IMR-90 (cell line): Measurements from ENCODE around the gene FNDC3B. TPM values are rescaled to one million over a fixed set of nuclear protein-coding genes. Genes with fewer than 3 reads are reported as not detected.

ENCODE experiments used
- ATAC-seq: fragments of 200-7000 bp; cut with Tn5 transposase; 2 replicates; pipeline ENCODE4 v1.9.1; 2020; ENCODE audit warnings: low read depth, mild to moderate bottlenecking, moderate library complexity
- BruUV-seq: library from RNA; stranded (reverse); fragments of 400-500 nt; replicated peaks from 2 replicates; lab custom pipeline; 2021; lab: Mats Ljungman, UMichigan
- CTCF ChIA-PET: fragments of 300-600 bp; formaldehyde crosslinking; extraction: SDS; loops from one replicate; lab custom pipeline; 2021; ENCODE audit warnings: antibody characterized with exemption; lab: Yijun Ruan, JAX
- POLR2A ChIA-PET: fragments of 300-600 bp; sonication (Branson Sonifier 250); formaldehyde crosslinking; loops from one replicate; lab custom pipeline; 2022; ENCODE audit warnings: antibody characterized with exemption; ENCODE audit not compliant: unreplicated experiment; lab: Charles Lee
- DNase-seq: peaks from one replicate; pipeline ENCODE4 v3.0.0; 2013
- H2AFZ ChIP-seq: replicated peaks from 2 replicates; pipeline ENCODE3; 2013; ENCODE audit warnings: low read length, mild to moderate bottlenecking; ENCODE audit not compliant: poor library complexity
- H2AK5ac ChIP-seq: 2 replicates; pipeline ENCODE4 v1.6.1; 2013; ENCODE audit warnings: low read depth, low read length, inconsistent platforms
- H2AK9ac ChIP-seq: replicated peaks from 2 replicates; pipeline ENCODE3; 2013; ENCODE audit warnings: mild to moderate bottlenecking, low read depth, low read length, moderate library complexity; ENCODE audit not compliant: poor library complexity
- H2BK120ac ChIP-seq: 2 replicates; pipeline ENCODE4 v1.6.1; 2013; ENCODE audit warnings: low read depth, low read length, inconsistent platforms
- H2BK15ac ChIP-seq: 3 replicates; pipeline ENCODE4 v1.6.1; 2013; ENCODE audit warnings: low read depth, low read length, inconsistent platforms
- H2BK20ac ChIP-seq: 2 replicates; pipeline ENCODE4 v1.6.1; 2013; ENCODE audit warnings: low read depth, mild to moderate bottlenecking, inconsistent platforms, low read length, moderate library complexity
- H2BK5ac ChIP-seq: 2 replicates; pipeline ENCODE4 v1.6.1; 2013; ENCODE audit warnings: mild to moderate bottlenecking, low read depth, low read length, inconsistent platforms; ENCODE audit not compliant: poor library complexity, severe bottlenecking
- H3K14ac ChIP-seq: replicated peaks from 2 replicates; pipeline ENCODE4 v1.6.1; 2013; ENCODE audit warnings: low read depth, low read length, inconsistent platforms
- H3K18ac ChIP-seq: 2 replicates; pipeline ENCODE4 v1.6.1; 2013; ENCODE audit warnings: low read depth, low read length, control low read depth
- H3K23ac ChIP-seq: 2 replicates; pipeline ENCODE4 v1.6.1; 2013; ENCODE audit warnings: low read depth, low read length, inconsistent platforms
- H3K27ac ChIP-seq: 2 replicates; pipeline ENCODE4 v1.5.1; 2013; ENCODE audit warnings: mild to moderate bottlenecking, control low read depth, low read length; ENCODE audit not compliant: insufficient read depth
- H3K27me3 ChIP-seq: 2 replicates; pipeline ENCODE4 v1.6.1; 2013; ENCODE audit warnings: low read length; ENCODE audit not compliant: control insufficient read depth, insufficient read depth
- H3K36me3 ChIP-seq: 2 replicates; pipeline ENCODE4 v1.6.1; 2013; ENCODE audit warnings: low read length, mixed read lengths; ENCODE audit not compliant: control insufficient read depth, insufficient read depth
- H3K4ac ChIP-seq: 2 replicates; pipeline ENCODE4 v1.6.1; 2013; ENCODE audit warnings: low read depth, low read length, inconsistent platforms
- H3K4me1 ChIP-seq: 2 replicates; pipeline ENCODE4 v1.6.1; 2013; ENCODE audit warnings: low read length, mixed read lengths; ENCODE audit not compliant: control insufficient read depth, insufficient read depth
- H3K4me2 ChIP-seq: 2 replicates; pipeline ENCODE4 v1.6.1; 2013; ENCODE audit warnings: low read depth, mild to moderate bottlenecking, control low read depth, low read length, moderate library complexity
- H3K4me3 ChIP-seq: 2 replicates; pipeline ENCODE4 v1.5.1; 2013; ENCODE audit warnings: low read depth, mild to moderate bottlenecking, control low read depth, low read length, moderate library complexity; ENCODE audit not compliant: insufficient read depth
- H3K56ac ChIP-seq: 2 replicates; pipeline ENCODE4 v1.6.1; 2013; ENCODE audit warnings: low read length, inconsistent platforms; ENCODE audit not compliant: insufficient read depth; ENCODE audit errors: extremely low read depth
- H3K79me1 ChIP-seq, 2 experiments: 2 replicates each; pipeline ENCODE4 v1.6.1; 2013; ENCODE audit warnings: low read length in 2 of 2, inconsistent platforms in 1 of 2, low read depth in 1 of 2
- H3K9ac ChIP-seq: 2 replicates; pipeline ENCODE4 v1.6.1; 2013; ENCODE audit warnings: low read depth, low read length, control low read depth
- H3K9me1 ChIP-seq: 2 replicates; pipeline ENCODE4 v1.6.1; 2013; ENCODE audit warnings: low read length, inconsistent platforms; ENCODE audit not compliant: insufficient read depth
- H3K9me3 ChIP-seq: 2 replicates; pipeline ENCODE4 v1.6.1; 2013; ENCODE audit warnings: low read length; ENCODE audit not compliant: control insufficient read depth, insufficient read depth
- H4K20me1 ChIP-seq: 2 replicates; pipeline ENCODE4 v1.6.1; 2013; ENCODE audit warnings: low read length, inconsistent platforms; ENCODE audit not compliant: insufficient read depth
- H4K5ac ChIP-seq: 2 replicates; pipeline ENCODE4 v1.6.1; 2013; ENCODE audit warnings: mild to moderate bottlenecking, low read depth, low read length, control low read depth
- H4K8ac ChIP-seq, 2 experiments: 2 replicates each; pipeline ENCODE4 v1.6.1; 2013; ENCODE audit warnings: low read depth in 2 of 2, low read length in 2 of 2, control low read depth in 1 of 2, inconsistent platforms in 1 of 2
- H4K91ac ChIP-seq: 2 replicates; pipeline ENCODE4 v1.6.1; 2013; ENCODE audit warnings: low read depth, low read length, inconsistent platforms; ENCODE audit not compliant: insufficient read depth
- MXI1 ChIP-seq: IDR thresholded peaks from 2 replicates; pipeline ENCODE4 v1.6.1; 2012; ENCODE audit warnings: low read depth, mild to moderate bottlenecking, low read length, moderate library complexity, borderline replicate concordance
- WGBS, 2 experiments: methylation state at CpG; one replicate each; pipeline versions ENCODE4 v1.1.5 to v1.1.7; 2013; ENCODE audit warnings: missing lambda C conversion rate in 2 of 2; ENCODE audit not compliant: insufficient read length in 1 of 2; ENCODE audit errors: extremely low coverage in 2 of 2; 5-methylcytosine and 5-hydroxymethylcytosine counted together
- dilution Hi-C: fragments of 300-500 bp; cut with HindIII; formaldehyde crosslinking; loops from one replicate; pipeline ENCODE4 v1.14.3; 2018; ENCODE audit warnings: low sequenced_read_pairs; ENCODE audit not compliant: unreplicated experiment
- in situ Hi-C: fragments of 300-500 bp; cut with MboI; formaldehyde crosslinking; loops from 3 replicates; pipeline ENCODE4 v1.14.3; 2019; ENCODE audit warnings: low sequenced_read_pairs, inconsistent platforms, mixed read lengths
- intact Hi-C: fragments of 100-400 bp; cut with micrococcal nuclease; formaldehyde crosslinking; loops from 2 replicates; pipeline ENCODE4 v1.10.0; 2022
- polyA plus RNA-seq, 3 experiments: library from polyadenylated mRNA; depleted of rRNA; stranded (reverse); fragments of >200 nt; gene quantifications; 2 replicates each; pipeline ENCODE4 v1.2.3, GENCODE V29; 2012; ENCODE audit warnings: low replicate concordance in 1 of 3
- total RNA-seq: library from RNA; depleted of rRNA; stranded (reverse); fragments of >200 nt; gene quantifications from 2 replicates; pipeline ENCODE4 v1.2.3, GENCODE V29; 2012

FNDC3B gene
- total and polyA plus RNA-seq, 2 of the 4 experiments (the other 2 are of a cell fraction) = 23.9 to 150 TPM

DNA sequence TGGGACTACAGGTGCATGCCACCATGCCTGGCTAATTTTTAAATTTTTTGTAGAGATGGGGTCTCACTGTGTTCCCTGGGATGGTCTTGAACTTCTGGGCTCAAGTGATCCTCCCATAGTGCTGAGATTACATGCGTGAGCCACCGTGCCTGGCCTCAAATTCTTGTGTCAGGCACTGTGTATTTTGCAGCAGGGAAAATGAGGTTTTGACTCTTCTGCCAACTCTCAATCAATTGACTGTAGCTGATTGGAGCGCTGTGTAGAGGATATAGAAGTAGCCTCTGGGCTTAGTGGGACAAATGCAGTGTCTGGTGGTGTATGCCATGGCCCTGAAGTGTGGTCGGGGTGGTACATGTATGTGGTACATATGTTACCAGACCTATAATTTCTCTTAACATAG, 152.3 kb downstream of the FNDC3B start:
- intact Hi-C loops (no loop called here), in situ Hi-C loops (no loop called here)
- WGBS, 2 experiments = no CpG with 5 or more reads among the region's 4 CpGs

More for the DNA sequence above, 152.3 kb downstream of the FNDC3B start:
- Histone ChIP-seq H2AFZ (no peak overlapping the region), H2BK5ac (no peak overlapping the region), H4K91ac (no peak overlapping the region), H3K27me3 (no peaks in the 10 kb centered on the region), H3K18ac (no peak overlapping the region), H3K9me1 (peaks cover 19% of the 10 kb centered on the region), H4K20me1 (peaks cover 66% of the 10 kb centered on the region), H2BK120ac (no peak overlapping the region), H2BK20ac (no peak overlapping the region), H3K23ac (no peak overlapping the region), H3K9ac (no peak overlapping the region), H3K14ac (no peak overlapping the region; the same call in 1 of the 2 replicates), H3K79me1 (peaks cover 26 to 81% of the 10 kb centered on the region in 2 experiments), H4K8ac (no peak overlapping the region), H2AK9ac (no peak overlapping the region), H2AK5ac (no peak overlapping the region), H3K4me3 (no peak overlapping the region), H3K4me2 (no peak overlapping the region), H3K56ac (no peak overlapping the region), H2BK15ac (no peak overlapping the region), H3K36me3 (peaks cover 4% of the 10 kb centered on the region; the same call in 1 of the 2 replicates), H3K4ac (no peak overlapping the region), H4K5ac (no peak overlapping the region), H3K4me1 (peaks cover 9% of the 10 kb centered on the region), H3K27ac (no peak overlapping the region), H3K9me3 (no peaks in the 10 kb centered on the region)
- no peak for TF ChIP-seq MXI1
- ChIA-PET CTCF (no interaction called here), POLR2A (no interaction called here)
- ATAC-seq (no peak), DNase-seq (no peak)
- no TSS peak for BruUV-seq
- dilution Hi-C loops = no loop called here
